Neural cell (in vitro differentiated cells): ENCODE measurements around the gene TARS2. TPM values are rescaled to one million over a fixed set of nuclear protein-coding genes. Genes with fewer than 3 reads are reported as not detected.

ENCODE experiments used
- H2AFZ ChIP-seq: fragments of 200-600, 300-800 bp; sonication (generic), shearing (Covaris generic); 2 replicates; pipeline ENCODE4 v1.6.0; 2014; ENCODE audit warnings: low read depth, mild to moderate bottlenecking, antibody characterized with exemption, low read length, moderate library complexity
- H3F3A ChIP-seq: fragments of 200-600 bp; shearing (Covaris generic); 2 replicates; pipeline ENCODE4 v1.6.1; 2016; ENCODE audit warnings: mild to moderate bottlenecking, moderate library complexity, mixed read lengths, antibody characterized with exemption, low read length; ENCODE audit not compliant: insufficient read depth, poor library complexity, severe bottlenecking
- H3K27ac ChIP-seq: fragments of 200-600, 300-800 bp; sonication (generic), shearing (Covaris generic); 2 replicates; pipeline ENCODE4 v1.5.1; 2014; ENCODE audit warnings: mild to moderate bottlenecking, low read length, moderate library complexity
- H3K27me3 ChIP-seq: fragments of 300-800, 200-600 bp; sonication (generic), shearing (Covaris generic); 2 replicates; pipeline ENCODE4 v1.6.0; 2014; ENCODE audit warnings: mild to moderate bottlenecking, low read depth, low read length, moderate library complexity; ENCODE audit not compliant: insufficient read depth
- H3K36me3 ChIP-seq: fragments of 300-800, 200-600 bp; sonication (generic), shearing (Covaris generic); 2 replicates; pipeline ENCODE4 v1.5.1; 2014; ENCODE audit warnings: mild to moderate bottlenecking, antibody characterized with exemption, low read length, moderate library complexity; ENCODE audit not compliant: insufficient read depth
- H3K4me2 ChIP-seq: fragments of 300-800, 200-600 bp; sonication (generic), shearing (Covaris generic); 2 replicates; pipeline ENCODE4 v1.6.0; 2014; ENCODE audit warnings: mild to moderate bottlenecking, low read length
- H3K4me3 ChIP-seq: fragments of 300-800, 200-600 bp; sonication (generic), shearing (Covaris generic); 2 replicates; pipeline ENCODE4 v1.5.1; 2014; ENCODE audit warnings: mild to moderate bottlenecking, low read length, moderate library complexity
- H3K79me2 ChIP-seq: fragments of 200-600 bp; shearing (Covaris generic); replicated peaks from 2 replicates; pipeline ENCODE4 v1.6.0; 2014; ENCODE audit warnings: mild to moderate bottlenecking, low read length, moderate library complexity; ENCODE audit not compliant: insufficient read depth
- H3K9ac ChIP-seq: fragments of 300-800, 200-600 bp; sonication (generic), shearing (Covaris generic); 2 replicates; pipeline ENCODE4 v1.6.1; 2016; ENCODE audit warnings: mild to moderate bottlenecking, low read length, mixed read lengths
- H3K9me2 ChIP-seq: fragments of 200-600 bp; shearing (Covaris generic); 2 replicates; pipeline ENCODE4 v1.6.1; 2016; ENCODE audit warnings: mild to moderate bottlenecking, low read length, mixed read lengths; ENCODE audit not compliant: insufficient read depth
- H3K9me3 ChIP-seq: fragments of 200-600, 300-800 bp; sonication (generic), shearing (Covaris generic); 2 replicates; pipeline ENCODE4 v1.6.1; 2016; ENCODE audit warnings: mild to moderate bottlenecking, mixed run types, low read length, moderate library complexity, mixed read lengths
- H4K20me1 ChIP-seq: fragments of 200-600 bp; shearing (Covaris generic); 2 replicates; pipeline ENCODE4 v1.6.1; 2016; ENCODE audit warnings: mild to moderate bottlenecking, mixed run types; ENCODE audit not compliant: insufficient read depth
- EP300 ChIP-seq: fragments of 450-650 bp; conservative IDR thresholded peaks from 2 replicates; pipeline ENCODE4 v1.6.1; 2014; ENCODE audit warnings: antibody characterized with exemption, mild to moderate bottlenecking, moderate library complexity; ENCODE audit not compliant: poor library complexity, severe bottlenecking
- EZH2 ChIP-seq: fragments of 200-600, 300-800 bp; shearing (Covaris generic), sonication (generic); IDR thresholded peaks from 2 replicates; pipeline ENCODE4 v1.6.1; 2014; ENCODE audit warnings: antibody characterized with exemption, low read length, borderline replicate concordance, mild to moderate bottlenecking; ENCODE audit not compliant: insufficient read depth, poor library complexity, severe bottlenecking
- MXI1 ChIP-seq: fragments of 450-650 bp; conservative IDR thresholded peaks from 2 replicates; pipeline ENCODE4 v1.6.1; 2014; ENCODE audit warnings: antibody characterized with exemption, mild to moderate bottlenecking; ENCODE audit not compliant: poor library complexity, severe bottlenecking
- POLR2AphosphoS5 ChIP-seq: IDR thresholded peaks from 2 replicates; pipeline ENCODE4 v1.6.1; 2012
- RAD21 ChIP-seq: fragments of 450-650 bp; conservative IDR thresholded peaks from 2 replicates; pipeline ENCODE4 v1.6.1; 2014; ENCODE audit warnings: antibody characterized with exemption, mild to moderate bottlenecking, moderate library complexity
- SMC3 ChIP-seq: fragments of 450-650 bp; conservative IDR thresholded peaks from 2 replicates; pipeline ENCODE4 v1.6.1; 2014; ENCODE audit warnings: antibody characterized with exemption, mild to moderate bottlenecking, moderate library complexity; ENCODE audit not compliant: poor library complexity
- TAF1 ChIP-seq: IDR thresholded peaks from 2 replicates; pipeline ENCODE4 v1.6.1; 2012; ENCODE audit warnings: low read depth
- polyA plus RNA-seq: library from polyadenylated mRNA; depleted of rRNA; stranded (reverse); fragments of >200 nt; gene quantifications from 2 replicates; pipeline ENCODE4 v1.2.3, GENCODE V29; 2014
- TF ChIP-seq, protein P1 (sequence below): IDR thresholded peaks from 2 replicates; pipeline ENCODE4 v1.6.1; 2012; ENCODE audit warnings: borderline replicate concordance
- TF ChIP-seq, protein P2 (sequence below): fragments of 450-650 bp; IDR thresholded peaks from 2 replicates; pipeline ENCODE4 v1.5.1; 2014; ENCODE audit warnings: antibody characterized with exemption, mild to moderate bottlenecking, moderate library complexity; ENCODE audit not compliant: poor library complexity, severe bottlenecking

TARS2 gene
- polyA plus RNA-seq, 1 donor from 2014 or later, result 19.4 TPM

DNA sequence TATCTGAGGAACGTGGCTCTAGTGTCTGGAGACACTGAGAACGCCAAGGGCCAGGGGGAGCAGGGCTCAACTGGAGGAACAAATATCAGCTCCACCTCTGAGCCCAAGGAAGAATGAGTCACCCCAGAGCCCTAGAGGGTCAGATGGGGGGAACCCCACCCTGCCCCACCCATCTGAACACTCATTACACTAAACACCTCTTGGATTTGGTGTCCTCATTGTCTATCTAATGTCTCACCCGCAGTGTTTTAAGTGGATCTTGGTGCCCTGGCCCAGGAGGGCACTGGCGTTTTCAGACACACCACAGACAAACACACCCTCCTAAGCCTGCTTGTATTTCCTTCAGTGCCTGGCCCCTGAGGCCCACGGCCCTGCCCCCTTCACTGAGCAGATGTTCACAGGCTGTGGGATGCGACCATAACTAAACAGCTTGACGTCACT is 26.2 kb downstream of the TARS2 start:
- H3K9ac ChIP-seq, result no peak overlapping the region
- no peaks in the 10 kb centered on the region for H3K36me3 ChIP-seq
- no peak overlapping the region for H3K4me3 ChIP-seq
- no peak for TF ChIP-seq TAF1
- no peak for TF ChIP-seq EZH2
- TF ChIP-seq EP300, result no peak
- H2AFZ ChIP-seq, result no peak overlapping the region
- no peaks in the 10 kb centered on the region for H3K27me3 ChIP-seq
- H3K9me2 ChIP-seq, result no peaks in the 10 kb centered on the region
- H3K9me3 ChIP-seq, result no peaks in the 10 kb centered on the region
- no peak overlapping the region for H3K4me2 ChIP-seq
- no peak overlapping the region for H3K27ac ChIP-seq
- no peaks in the 10 kb centered on the region for H3K79me2 ChIP-seq
- no peaks in the 10 kb centered on the region for H4K20me1 ChIP-seq
- H3F3A ChIP-seq, result no peaks in the 10 kb centered on the region

DNA sequence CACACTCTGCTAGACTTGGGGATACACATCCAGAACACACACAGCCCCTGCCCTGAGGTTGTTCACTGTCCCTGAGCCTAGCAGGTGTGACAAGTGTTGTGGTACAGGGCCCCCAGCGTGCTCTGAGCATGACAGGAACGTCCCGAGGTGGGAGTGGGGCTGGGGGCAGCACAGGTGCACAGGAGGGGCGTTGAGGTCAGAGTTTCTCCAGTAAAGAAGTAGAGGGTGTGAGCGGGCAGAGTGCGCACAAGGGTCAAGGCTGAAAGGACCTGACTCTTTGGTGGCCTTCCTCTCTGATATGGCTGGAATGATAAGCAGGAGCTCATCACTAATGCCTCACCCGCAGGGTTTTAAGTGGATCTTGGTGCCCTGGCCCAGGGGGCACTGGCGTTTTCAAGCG is 27.0 kb downstream of the TARS2 start:
- Histone ChIP-seq H3K4me2 (no peak overlapping the region), H3K79me2 (no peaks in the 10 kb centered on the region), H2AFZ (no peak overlapping the region), H3F3A (no peaks in the 10 kb centered on the region), H3K27ac (no peak overlapping the region), H3K9ac (no peak overlapping the region), H4K20me1 (no peaks in the 10 kb centered on the region), H3K9me3 (no peaks in the 10 kb centered on the region), H3K4me3 (no peak overlapping the region), H3K27me3 (no peaks in the 10 kb centered on the region), H3K36me3 (no peaks in the 10 kb centered on the region), H3K9me2 (no peaks in the 10 kb centered on the region)
- no peak for TF ChIP-seq RAD21
- TF ChIP-seq SMC3, result no peak
- no peak for TF ChIP-seq POLR2AphosphoS5
- TF ChIP-seq, protein P1, sequence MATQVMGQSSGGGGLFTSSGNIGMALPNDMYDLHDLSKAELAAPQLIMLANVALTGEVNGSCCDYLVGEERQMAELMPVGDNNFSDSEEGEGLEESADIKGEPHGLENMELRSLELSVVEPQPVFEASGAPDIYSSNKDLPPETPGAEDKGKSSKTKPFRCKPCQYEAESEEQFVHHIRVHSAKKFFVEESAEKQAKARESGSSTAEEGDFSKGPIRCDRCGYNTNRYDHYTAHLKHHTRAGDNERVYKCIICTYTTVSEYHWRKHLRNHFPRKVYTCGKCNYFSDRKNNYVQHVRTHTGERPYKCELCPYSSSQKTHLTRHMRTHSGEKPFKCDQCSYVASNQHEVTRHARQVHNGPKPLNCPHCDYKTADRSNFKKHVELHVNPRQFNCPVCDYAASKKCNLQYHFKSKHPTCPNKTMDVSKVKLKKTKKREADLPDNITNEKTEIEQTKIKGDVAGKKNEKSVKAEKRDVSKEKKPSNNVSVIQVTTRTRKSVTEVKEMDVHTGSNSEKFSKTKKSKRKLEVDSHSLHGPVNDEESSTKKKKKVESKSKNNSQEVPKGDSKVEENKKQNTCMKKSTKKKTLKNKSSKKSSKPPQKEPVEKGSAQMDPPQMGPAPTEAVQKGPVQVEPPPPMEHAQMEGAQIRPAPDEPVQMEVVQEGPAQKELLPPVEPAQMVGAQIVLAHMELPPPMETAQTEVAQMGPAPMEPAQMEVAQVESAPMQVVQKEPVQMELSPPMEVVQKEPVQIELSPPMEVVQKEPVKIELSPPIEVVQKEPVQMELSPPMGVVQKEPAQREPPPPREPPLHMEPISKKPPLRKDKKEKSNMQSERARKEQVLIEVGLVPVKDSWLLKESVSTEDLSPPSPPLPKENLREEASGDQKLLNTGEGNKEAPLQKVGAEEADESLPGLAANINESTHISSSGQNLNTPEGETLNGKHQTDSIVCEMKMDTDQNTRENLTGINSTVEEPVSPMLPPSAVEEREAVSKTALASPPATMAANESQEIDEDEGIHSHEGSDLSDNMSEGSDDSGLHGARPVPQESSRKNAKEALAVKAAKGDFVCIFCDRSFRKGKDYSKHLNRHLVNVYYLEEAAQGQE, result no peak
- TF ChIP-seq, protein P2, sequence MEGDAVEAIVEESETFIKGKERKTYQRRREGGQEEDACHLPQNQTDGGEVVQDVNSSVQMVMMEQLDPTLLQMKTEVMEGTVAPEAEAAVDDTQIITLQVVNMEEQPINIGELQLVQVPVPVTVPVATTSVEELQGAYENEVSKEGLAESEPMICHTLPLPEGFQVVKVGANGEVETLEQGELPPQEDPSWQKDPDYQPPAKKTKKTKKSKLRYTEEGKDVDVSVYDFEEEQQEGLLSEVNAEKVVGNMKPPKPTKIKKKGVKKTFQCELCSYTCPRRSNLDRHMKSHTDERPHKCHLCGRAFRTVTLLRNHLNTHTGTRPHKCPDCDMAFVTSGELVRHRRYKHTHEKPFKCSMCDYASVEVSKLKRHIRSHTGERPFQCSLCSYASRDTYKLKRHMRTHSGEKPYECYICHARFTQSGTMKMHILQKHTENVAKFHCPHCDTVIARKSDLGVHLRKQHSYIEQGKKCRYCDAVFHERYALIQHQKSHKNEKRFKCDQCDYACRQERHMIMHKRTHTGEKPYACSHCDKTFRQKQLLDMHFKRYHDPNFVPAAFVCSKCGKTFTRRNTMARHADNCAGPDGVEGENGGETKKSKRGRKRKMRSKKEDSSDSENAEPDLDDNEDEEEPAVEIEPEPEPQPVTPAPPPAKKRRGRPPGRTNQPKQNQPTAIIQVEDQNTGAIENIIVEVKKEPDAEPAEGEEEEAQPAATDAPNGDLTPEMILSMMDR, result no peak
- TF ChIP-seq EZH2, result no peak
- TF ChIP-seq MXI1, result no peak
- TF ChIP-seq TAF1, result no peak
- TF ChIP-seq EP300, result no peak
